HG03135 (cell line): ENCODE results near the gene PDXK.

Source experiments
- ATAC-seq: cut with Tn5 transposase; IDR thresholded peaks from one replicate; pipeline ENCODE4 v1.9.1; 2021; ENCODE audit warnings: mild to moderate bottlenecking, moderate library complexity; ENCODE audit not compliant: unreplicated experiment

The PDXK gene

DNA sequence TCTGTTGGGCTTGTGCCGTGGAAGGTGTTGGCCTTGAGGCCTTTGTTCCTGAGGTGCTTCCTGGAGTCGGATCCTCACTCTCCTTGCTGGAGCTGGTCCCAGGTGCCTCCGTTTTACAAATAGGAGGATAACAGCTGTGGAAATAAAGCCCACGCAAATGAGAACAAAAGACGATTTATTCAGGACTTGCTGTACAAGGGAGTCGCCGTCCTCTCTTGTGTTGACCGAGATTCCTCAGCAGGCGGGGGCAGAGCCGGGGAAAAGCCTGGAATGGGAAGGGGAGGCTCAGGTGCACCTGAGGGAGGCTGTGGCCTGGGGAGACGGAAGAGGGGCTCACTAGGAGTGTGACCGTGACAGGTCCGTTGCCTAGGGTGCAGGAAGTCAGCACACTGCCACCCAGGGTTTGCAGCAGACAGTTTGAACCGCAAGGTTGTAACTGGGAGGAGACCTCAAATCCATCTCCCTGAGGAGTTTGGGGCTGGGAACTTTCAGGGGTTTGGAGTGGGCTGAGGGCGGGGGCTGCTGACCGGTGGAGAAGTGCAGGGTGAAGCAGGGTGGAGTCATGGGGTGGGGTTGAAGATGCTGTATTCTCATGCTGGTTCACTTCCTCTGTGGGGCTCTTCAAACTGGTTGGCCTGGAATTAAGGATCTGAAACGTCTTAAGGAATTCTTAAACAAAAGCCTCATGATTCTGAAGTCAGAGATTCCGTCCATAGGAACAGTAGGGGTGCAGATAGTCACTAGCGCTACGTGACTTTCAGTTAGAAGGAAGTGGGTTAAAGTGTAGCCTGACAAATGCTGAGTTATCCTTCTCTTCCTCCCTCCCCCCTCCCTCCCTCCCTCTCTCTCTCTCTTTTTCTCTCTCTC lies 59.8 kb downstream of the PDXK start:
- ATAC-seq, result no peak

GRCh38 chr21:43779660-43780059 lies 60.7 kb downstream of the PDXK start:
- no peak for ATAC-seq

GRCh38 chr21:43781846-43782245 lies 62.9 kb downstream of the PDXK start:
- ATAC-seq, result no peak

GRCh38 chr21:43782431-43783097 lies 63.6 kb downstream of the PDXK start:
- no peak for ATAC-seq

DNA sequence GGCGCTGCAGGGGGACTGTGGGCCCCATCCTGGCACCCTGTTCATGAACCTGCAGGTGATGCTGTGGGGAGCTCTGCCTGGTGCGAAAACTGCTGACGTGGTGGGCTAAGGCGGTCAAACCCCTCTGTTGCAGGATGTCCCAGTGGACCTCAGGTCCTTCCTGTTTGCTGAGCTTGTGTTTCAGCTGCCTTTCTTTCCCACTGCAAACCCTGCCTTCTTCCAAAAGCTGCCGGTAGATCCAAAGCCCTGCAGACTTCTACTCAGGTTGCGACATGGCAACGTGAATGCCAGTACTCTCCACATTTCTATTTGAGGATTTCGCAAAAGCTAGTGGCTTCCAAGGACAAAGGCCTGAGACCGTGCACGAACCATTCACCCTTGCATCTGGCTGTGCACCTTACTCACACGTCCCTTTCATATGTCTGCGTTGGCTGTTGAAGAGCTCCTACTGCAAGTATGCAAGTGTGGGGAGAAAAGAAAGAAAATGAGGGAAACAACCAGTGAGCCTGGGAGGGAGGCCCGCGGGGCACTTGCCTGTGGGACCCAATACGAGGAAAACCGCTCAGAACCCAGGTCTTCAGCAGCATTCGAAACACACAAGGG lies 64.3 kb downstream of the PDXK start:
- no peak for ATAC-seq

DNA sequence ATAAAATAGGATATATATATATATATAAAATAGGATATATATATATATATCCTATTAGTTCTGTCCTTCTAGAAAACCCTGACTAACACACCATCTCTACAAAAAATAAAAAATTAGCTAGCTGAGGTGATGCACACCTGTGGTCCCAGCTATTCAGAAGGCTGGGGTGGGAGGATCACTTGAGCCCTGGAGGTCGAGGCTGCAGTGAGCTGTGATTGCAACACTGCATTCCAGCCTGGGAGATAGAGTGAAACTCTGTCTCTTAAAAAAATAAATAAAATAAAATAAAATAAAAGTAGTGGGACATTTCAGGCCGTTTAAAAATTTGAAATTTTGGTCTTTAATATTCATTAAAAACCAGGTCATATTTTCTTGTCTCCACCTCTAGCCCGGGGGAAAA lies 66.2 kb downstream of the PDXK start:
- no peak for ATAC-seq

- ATAC-seq, result no peak
Measured at GRCh38 chr21:43786300-43786806, 67.4 kb downstream of the PDXK start.

- ATAC-seq, result no peak
Measured at GRCh38 chr21:43786807-43787440, 68.0 kb downstream of the PDXK start.

- ATAC-seq, result peak; percentile 74
Measured at GRCh38 chr21:43789276-43790009, 70.5 kb downstream of the PDXK start, which contains the start of gene RRP1. Gene RRP1 (plus strand): TSS chr21:43789577. CDS start chr21:43789630, 53 bp downstream.

DNA sequence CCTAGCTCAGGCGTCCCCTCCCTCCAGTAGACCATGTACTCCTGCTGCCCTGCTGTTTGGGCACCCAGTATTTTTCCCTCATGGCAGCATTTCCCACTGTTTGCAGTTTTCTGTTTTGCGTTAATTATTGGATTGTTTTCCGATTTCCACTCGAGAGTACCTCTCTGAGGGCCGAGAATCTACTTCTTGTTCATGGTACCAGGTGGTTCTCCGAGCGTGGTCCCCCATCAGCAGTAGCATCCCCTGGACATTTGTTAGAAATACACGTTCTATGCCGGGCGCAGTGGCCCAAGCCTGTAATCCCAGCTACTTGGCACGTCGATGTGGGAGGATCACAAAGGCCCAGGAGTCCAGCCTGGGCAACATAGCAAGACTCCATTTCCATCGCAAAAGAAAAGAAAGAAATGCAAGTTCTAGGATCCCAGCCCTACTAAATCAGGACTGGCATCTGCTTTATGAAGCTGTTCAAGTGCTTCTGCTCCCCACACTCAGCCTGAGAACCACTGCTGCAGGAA lies 71.1 kb downstream of the PDXK start:
- ATAC-seq, result no peak

DNA sequence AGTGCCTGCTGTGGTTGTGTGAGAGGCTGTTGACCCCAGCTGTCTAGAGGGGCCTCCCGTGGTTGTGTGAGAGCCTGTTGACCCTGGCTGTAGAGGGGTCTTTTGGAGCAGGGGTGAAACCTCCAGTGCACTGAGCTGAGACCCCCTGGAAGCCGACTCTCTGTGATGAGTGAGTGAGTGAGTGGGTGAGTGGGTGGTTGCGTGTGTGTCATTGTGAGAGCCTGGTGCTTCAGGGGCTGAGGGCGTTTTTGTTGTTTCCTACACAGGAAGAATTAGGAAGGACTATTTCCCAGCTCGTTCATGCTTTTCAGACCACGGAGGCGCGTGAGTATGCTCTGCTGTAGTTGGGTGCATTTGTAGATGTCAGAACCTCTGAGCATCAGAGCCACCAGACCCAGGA lies 73.5 kb downstream of the PDXK start:
- no peak for ATAC-seq

DNA sequence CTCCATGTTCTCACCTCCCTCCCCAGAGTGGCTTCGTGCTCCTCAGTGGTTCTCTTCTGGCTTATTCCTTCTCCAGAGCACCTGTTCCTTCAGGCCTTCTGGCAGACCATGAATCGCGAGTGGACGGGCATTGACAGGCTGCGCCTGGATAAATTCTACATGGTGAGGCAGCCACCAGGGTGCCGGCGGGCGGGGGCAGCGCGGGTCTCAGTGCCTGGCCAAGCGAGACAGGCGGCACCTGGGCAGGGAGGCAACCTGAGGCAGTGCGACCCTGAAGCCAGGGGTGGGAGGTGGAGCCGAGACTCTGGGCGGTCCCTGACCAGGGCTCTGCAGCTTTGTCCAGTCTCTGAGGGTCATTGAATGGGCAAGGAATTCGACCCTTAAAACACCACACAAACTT lies 74.3 kb downstream of the PDXK start:
- no peak for ATAC-seq

- no peak for ATAC-seq
Measured at GRCh38 chr21:43794311-43794710, 75.4 kb downstream of the PDXK start.

- ATAC-seq, result no peak
Measured at GRCh38 chr21:43794857-43795256, 75.9 kb downstream of the PDXK start.

DNA sequence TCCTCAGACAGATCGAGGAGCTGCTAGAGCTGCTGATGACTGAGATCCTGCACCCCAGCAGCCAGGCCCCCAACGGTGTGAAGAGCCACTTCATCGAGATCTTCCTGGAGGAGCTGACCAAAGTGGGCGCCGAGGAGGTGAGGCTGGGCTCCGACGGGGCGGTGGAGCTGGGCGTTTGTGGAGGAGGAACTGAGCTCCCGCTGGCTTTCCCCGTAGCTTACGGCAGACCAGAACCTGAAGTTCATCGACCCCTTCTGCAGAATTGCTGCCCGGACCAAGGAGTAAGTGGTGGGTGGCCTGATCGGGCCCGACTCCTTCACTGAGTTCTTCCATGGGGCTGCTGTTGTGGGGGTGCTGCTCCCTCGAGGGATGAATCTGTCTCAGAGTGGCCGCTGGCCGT lies 78.5 kb downstream of the PDXK start:
- ATAC-seq, result no peak

GRCh38 chr21:43797925-43798715 lies 79.2 kb downstream of the PDXK start:
- no peak for ATAC-seq

GRCh38 chr21:43799301-43799840 lies 80.4 kb downstream of the PDXK start:
- ATAC-seq, result no peak

GRCh38 chr21:43800124-43800523 lies 81.2 kb downstream of the PDXK start:
- no peak for ATAC-seq

GRCh38 chr21:43800566-43800965 lies 81.6 kb downstream of the PDXK start:
- no peak for ATAC-seq
